Fibroblast of the aortic adventitia (primary cell): ENCODE data around the gene MUSK. TPM values are rescaled to one million over a fixed set of nuclear protein-coding genes. Genes with fewer than 3 reads are reported as not detected.
A peak's percentile ranks its signal among the peaks of the same experiment; 100 is the strongest.
"Not testable (repeated sequence)": the region's sequence is repeated elsewhere in the genome, so short reads cannot be mapped to it uniquely, and the experiment has no call there.

Experiments used
- DNase-seq: peaks from one replicate; pipeline ENCODE4 v3.0.0-alpha.2; 2010; ENCODE audit warnings: low read depth
- H3K4me3 ChIP-seq: 2 replicates; pipeline ENCODE4 v1.5.1; 2011; ENCODE audit warnings: low read depth, mild to moderate bottlenecking, control low read depth, low read length, moderate library complexity
- CTCF ChIP-seq: IDR thresholded peaks from 2 replicates; pipeline ENCODE4 v1.5.1; 2011; ENCODE audit warnings: mild to moderate bottlenecking, low read length, control low read depth, inconsistent platforms; ENCODE audit not compliant: insufficient read depth
- total RNA-seq: library from RNA; depleted of rRNA; stranded (reverse); fragments of >200 nt; gene quantifications from 2 replicates; pipeline ENCODE4 v1.2.3, GENCODE V29; 2012; ENCODE audit warnings: low replicate concordance

Gene MUSK
- total RNA-seq, 1 donor: 1.4 TPM

GRCh38 chr9:110688329-110688728 is 19.7 kb downstream of the MUSK start:
- no peak for DNase-seq
- TF ChIP-seq CTCF: no peak
- no peak overlapping the region for H3K4me3 ChIP-seq

- no peak overlapping the region for H3K4me3 ChIP-seq
- DNase-seq: peak; percentile 40
- TF ChIP-seq CTCF: no peak
Measured at GRCh38 chr9:110691002-110691549, 22.5 kb downstream of the MUSK start.

GRCh38 chr9:110695846-110696245 is 27.3 kb downstream of the MUSK start:
- not testable (repeated sequence) for H3K4me3 ChIP-seq
- DNase-seq: peak; percentile 95

- H3K4me3 ChIP-seq: no peak overlapping the region
- TF ChIP-seq CTCF: no peak
- peak; percentile 70 for DNase-seq
Measured at GRCh38 chr9:110700953-110701352, 32.4 kb downstream of the MUSK start.

GRCh38 chr9:110703669-110704068 is 35.1 kb downstream of the MUSK start:
- no peak overlapping the region for H3K4me3 ChIP-seq
- no peak for TF ChIP-seq CTCF
- no peak for DNase-seq

GRCh38 chr9:110707419-110707818 is 38.8 kb downstream of the MUSK start:
- no peak for DNase-seq
- no peak for TF ChIP-seq CTCF
- no peak overlapping the region for H3K4me3 ChIP-seq

GRCh38 chr9:110710420-110710819 is 41.8 kb downstream of the MUSK start:
- no peak for DNase-seq
- H3K4me3 ChIP-seq: no peak overlapping the region
- TF ChIP-seq CTCF: no peak
